NCI-H128 (cell line): ENCODE measurements around the gene FCHO1.

Experiments used
- DNase-seq: peaks from one replicate; lab custom pipeline; 2025; ENCODE audit not compliant: unreplicated experiment; lab: John Stamatoyannopoulos, UW

The FCHO1 gene, protein sequence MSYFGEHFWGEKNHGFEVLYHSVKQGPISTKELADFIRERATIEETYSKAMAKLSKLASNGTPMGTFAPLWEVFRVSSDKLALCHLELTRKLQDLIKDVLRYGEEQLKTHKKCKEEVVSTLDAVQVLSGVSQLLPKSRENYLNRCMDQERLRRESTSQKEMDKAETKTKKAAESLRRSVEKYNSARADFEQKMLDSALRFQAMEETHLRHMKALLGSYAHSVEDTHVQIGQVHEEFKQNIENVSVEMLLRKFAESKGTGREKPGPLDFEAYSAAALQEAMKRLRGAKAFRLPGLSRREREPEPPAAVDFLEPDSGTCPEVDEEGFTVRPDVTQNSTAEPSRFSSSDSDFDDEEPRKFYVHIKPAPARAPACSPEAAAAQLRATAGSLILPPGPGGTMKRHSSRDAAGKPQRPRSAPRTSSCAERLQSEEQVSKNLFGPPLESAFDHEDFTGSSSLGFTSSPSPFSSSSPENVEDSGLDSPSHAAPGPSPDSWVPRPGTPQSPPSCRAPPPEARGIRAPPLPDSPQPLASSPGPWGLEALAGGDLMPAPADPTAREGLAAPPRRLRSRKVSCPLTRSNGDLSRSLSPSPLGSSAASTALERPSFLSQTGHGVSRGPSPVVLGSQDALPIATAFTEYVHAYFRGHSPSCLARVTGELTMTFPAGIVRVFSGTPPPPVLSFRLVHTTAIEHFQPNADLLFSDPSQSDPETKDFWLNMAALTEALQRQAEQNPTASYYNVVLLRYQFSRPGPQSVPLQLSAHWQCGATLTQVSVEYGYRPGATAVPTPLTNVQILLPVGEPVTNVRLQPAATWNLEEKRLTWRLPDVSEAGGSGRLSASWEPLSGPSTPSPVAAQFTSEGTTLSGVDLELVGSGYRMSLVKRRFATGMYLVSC

DNA sequence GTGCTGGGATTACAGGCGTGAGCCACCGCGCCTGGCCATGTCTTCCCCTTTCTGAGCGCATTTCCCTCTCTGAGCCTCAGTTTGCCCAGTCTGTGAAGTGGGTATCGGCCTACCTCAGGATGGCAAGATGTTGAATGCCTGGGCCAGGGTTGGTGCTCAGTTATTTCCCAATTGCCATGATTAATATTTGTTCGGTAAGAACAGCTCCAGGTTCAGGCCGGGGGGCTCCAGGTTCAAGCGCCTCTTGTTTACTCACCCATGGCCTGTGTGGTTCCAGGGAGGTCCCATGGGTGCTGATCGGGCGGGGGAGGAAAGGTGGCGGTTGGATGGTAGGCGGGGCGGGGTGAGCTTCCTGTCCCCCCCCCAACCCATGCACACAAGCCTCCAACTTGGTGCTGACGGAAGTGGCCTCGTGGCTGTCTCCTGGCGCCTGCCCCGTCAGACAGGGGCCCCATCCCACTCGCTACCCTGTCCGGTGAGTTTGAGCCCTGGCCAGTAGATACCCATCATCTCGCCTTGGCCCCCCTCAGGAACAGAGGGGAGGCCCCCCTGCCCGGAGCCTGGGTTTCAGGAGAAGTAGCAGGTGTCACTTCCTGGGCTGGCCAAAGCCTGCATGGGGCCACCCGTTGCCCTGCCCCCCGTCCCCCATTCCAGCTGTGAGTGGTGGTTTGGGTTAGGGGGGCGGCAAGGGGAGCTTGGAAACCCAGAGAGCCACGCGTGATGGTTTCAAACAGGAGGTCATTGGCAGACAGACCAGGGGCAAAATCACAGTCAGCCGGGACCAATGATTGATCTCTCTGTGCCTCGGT, at the start of gene FCHO1:
Gene FCHO1 (plus strand): TSS at position 375 of the 809 bp plus-strand sequence. CDS start 3,688 bp downstream, outside the sequence.
- DNase-seq: no peak

DNA sequence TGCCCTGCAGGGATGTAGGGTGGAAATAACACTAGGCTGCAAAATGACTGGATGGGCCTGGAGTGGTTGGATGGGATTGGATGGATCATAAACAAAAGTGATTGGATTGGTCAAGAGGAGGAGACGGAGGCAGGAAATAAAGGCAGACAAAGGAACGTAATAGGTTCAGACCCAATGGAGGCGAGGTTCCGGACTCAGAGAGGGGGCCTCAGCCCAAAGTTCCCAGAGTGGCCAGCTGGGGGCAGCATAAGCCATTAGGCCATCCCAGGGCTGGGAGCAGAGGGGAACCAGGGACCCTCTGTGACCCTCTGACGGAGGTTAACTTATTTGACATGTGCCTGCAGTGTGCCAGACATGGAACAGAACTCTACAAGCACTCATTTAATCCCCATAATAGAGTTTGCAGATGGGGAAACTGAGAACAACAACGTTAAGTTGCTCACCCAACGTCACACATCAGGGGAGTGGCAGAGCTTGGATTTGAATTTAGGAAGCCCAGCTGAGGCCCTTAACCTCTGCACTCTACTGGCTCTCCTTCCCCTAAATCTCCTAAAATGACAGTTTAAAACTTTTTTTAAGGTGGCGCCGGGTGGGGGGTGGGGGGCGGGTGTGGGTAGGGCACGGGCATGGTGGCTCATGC, 47.3 kb upstream of the FCHO1 start:
- DNase-seq: no peak

DNA sequence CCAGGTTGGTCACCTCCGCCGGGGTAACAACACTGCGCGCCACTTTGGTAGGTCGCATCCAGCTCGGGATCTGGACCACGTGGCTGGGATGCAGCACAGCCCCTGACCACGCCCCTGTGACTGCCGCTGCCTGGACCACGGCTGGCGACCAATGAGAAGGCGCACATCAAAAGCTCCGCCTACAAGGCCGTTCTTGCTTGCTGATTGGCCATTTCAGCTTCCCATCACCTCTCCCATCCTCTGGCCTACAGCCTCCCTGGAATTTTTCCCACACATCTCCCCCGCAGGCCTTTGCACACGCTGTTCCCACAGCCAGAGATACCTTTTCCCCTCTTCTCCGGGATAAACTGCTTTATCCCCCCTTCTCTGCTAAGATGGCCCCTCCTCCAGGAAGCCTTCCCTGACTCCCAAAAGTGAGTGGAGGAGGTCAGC, 44.5 kb upstream of the FCHO1 start:
- DNase-seq: no peak

DNA sequence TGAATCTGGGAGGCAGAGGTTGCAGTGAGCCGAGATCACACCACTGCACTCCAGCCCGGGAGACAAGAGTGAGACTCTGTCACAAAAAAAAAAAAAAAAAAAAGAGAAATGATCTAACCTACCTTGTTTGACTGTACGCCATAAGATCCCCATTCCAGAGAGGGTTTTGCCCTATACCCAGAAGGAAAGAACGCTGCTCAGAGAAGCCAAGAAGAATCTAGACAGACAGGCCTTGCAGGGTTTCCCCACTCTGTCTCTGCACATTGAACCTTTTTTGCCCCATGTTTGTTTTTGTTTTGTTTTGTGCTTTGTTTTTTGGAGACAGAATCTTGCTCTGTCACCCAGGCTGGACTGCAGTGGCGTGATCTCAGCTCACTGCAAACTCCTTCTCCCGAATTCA, 39.4 kb upstream of the FCHO1 start:
- DNase-seq: no peak

DNA sequence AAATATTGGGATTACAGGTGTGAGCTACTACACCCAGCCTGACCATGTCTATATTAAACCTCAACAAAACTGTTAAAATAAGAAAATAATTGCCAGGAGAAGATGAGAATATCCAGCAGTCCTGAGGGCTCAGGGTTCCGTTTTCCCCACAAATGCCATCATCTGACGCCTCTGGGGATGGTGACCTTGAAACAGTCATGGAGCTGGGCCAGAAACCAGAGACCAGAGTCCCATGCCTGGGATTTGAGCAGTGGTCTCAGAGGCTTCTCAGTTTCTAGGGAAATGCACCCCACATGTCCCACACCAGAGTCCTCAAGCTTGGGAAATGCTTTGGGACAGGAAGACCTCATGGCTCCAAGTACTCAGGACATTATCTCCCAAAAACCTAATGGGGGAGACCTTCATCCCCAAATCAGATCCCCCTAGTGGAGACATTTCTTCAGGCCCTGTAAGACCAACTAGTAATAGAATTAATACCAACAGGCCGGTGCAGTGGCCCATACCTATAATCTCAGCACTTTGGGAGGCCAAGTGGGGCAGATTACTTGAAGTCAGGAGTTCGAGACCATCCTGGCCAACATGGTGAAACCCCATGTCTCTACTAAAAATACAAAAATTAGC, 34.9 kb upstream of the FCHO1 start:
- DNase-seq: no peak

DNA sequence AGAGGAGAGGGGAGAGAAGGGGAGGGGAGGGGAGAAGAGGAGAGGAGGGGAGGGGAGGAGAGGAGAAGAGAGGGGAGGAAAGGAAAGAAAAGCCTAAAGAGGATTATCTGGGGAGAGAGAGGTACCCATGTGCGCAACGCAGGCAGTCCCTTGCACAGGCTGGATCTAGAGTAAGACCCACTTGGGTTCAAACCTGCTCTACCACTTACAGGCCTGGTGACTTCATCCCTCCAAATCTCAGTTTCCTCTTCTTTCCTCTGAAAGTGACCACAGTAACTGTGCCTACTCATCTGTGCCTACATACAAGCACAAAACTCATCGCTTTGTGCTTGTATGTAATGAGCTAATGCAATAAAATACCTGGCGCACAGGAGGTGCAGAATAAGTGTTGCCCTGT, 32.7 kb upstream of the FCHO1 start:
- DNase-seq: no peak

DNA sequence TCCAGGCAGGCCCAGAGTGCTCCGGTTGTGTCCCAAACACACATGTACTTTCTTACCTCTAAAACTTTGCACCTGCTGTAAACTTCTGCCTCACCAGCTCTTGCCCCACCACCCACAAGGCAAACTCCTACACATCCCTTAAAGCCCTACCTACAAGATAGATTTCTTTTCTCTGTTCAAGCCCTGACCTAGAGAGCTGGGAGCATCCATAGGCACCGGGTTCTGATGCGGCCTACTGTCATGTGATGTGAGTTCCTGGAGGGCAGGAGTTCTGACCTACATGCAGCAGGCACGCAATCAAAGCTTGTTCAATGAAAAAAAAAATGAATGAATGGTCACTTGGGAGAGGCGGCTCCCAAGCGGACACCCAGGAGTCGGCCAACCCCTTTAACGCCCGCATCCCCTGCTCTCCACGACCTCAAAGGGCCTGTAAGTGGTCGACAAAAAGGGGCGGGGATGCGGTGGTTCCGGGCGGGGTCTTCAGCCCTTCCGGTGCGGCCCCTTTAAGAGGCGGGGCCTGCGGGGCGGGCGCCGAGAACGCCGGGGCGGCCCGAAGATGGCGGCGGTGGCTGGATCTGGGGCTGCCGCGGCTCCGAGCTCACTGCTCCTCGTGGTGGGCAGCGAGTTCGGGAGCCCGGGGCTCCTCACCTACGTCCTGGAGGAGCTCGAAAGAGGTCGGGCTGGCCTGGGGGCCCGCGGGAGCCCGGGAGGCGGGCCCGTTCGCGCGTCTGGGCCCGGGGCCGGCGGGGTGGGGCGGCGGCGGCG, 32.1 kb upstream of the FCHO1 start, which contains the start of gene MAP1S:
Gene MAP1S (plus strand): TSS at position 534 of the 765 bp plus-strand sequence. CDS start 23 bp downstream, at position 557.
- no peak for DNase-seq

DNA sequence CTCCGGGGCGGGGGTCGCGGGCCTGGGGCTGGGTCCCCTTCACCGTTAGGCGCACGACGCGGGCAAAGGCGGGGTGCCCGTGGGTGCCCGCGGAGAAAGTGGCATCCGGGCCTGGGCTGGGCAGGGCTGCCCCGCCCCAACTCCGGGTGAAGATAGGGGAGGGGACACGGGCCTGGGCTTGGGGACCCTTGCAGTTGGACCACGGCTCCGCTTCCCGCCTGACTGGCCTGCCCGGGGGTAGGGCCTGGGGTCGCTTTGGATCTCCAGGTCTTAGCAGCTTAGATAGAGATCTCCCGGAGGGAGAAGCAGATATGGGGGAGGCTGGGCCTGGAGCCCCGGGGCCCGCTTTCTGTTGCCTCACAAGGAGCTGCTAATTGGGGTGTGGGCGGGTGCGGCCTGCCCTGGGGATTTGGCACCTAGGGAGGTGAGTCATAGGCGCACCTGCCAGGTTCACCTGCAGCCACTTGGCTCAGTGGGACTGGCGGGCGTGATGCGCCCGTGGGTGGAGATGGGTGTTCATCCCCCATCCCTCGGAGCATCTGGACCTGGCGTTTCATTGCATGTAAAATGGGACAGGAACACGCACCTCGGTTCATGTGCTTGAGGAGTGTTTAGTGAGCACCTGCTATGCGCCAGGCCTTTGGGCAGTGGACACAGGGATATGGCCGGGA, 31.4 kb upstream of the FCHO1 start:
- no peak for DNase-seq

DNA sequence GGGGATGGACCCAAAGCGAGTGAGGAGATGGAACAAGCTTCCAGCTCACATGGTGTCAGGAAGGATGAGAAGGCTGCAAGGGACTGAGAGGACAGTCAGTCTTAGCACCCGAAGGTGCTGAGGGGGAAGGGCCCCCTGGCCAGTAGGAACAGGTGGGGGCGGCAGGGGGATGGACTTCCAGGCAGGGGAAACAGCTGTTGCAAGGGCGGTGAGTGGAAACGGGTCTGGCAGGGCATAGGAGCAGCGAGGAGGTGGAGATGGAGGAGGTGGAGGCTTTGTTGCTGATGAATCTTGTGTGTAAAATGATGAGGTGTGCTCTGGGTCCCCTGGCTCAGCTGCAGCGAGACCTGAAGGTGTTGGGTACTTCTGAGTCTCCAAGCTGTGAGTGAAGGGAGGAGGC, 30.8 kb upstream of the FCHO1 start:
- DNase-seq: no peak

DNA sequence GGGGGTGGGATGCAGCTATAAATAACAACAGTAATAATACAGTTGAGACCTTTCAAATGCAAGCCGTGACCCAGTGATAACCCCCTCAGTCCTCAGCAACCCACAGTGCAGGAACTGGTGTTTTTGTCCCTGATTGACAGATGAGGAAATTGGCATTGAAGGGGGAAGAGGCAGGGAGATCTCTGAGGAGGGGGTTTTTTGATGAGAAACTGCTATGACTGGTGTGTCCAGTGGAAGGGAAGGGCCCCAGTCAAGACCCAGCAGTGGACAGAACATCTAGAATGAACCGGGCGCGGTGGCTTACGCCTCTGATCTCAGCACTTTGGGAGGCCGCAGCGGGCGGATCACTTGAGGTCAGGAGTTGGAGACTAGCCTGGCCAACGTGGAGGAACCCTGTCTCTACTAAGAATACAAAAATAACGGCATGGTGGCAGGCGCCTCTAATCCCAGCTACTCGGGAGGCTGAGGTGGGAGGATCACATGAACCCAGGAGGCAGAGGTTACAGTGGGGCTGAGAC, 30.1 kb upstream of the FCHO1 start:
- no peak for DNase-seq

DNA sequence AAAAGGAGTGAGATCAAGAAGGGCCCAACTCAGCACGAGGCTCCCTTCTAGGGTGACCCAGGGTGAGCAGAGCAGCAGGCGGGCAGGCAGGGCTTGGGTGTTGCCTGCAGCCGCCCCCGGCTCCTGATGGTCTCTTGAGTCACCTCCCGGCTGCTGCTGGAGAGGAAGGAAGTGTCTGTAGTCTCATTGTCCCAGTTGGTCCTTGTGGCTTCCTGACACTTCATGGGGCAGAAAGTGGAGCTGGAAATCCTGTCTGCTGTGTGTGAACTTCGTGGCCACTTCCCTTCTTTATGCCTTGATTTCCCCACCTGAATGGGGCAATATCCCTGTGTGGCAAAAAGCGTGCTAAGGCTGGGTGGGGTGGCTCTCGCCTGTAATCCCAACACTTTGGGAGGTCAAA, 29.5 kb upstream of the FCHO1 start:
- no peak for DNase-seq

DNA sequence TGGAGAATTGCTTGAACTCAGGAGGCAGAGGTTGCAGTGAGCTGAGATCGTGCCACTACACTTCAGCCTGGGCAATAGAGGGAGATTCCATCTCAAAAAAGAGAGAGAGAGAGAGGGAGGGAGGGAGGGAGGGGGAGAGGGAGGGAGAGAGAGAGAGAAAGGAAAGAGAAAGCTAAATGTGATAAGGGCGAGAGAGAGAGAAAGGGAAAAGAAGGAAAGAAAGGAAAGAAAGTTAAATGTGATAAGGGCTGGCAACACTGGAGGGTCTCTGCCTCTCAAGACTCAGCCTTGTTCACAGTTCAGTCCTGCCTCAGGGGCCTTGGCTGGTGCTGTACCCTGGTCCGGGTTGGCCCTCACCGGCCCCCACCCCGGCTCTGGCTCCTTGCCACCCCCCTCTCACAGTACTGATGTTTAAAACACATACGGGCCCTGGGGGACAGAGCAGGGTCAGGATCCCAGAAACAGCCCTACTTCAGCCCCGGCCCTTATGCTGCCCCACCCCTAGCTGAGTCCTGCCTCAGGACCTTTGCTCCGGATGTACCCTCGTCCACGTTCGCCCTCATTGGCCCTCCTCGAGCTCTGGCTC, 28.5 kb upstream of the FCHO1 start:
- no peak for DNase-seq

DNA sequence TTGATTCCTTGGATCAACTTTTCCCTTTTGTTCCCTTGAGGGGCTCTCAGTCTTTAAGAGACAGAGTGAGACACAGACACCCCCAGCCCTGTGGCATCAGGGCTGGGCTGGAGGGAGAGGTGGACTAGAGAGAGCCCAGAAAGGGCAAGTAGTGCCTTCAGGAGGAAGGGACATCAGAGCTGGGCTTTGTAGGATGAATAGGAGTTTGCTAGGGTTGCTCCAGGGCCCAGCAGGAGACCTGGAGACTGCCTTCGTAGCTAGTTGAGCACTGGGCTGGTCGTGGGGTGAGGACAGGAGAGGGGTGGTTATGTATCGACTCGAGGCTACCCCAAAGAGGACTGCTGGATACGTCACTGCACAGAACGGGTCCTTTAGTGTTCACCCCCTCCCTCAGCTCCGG, 26.6 kb upstream of the FCHO1 start:
- DNase-seq: no peak

DNA sequence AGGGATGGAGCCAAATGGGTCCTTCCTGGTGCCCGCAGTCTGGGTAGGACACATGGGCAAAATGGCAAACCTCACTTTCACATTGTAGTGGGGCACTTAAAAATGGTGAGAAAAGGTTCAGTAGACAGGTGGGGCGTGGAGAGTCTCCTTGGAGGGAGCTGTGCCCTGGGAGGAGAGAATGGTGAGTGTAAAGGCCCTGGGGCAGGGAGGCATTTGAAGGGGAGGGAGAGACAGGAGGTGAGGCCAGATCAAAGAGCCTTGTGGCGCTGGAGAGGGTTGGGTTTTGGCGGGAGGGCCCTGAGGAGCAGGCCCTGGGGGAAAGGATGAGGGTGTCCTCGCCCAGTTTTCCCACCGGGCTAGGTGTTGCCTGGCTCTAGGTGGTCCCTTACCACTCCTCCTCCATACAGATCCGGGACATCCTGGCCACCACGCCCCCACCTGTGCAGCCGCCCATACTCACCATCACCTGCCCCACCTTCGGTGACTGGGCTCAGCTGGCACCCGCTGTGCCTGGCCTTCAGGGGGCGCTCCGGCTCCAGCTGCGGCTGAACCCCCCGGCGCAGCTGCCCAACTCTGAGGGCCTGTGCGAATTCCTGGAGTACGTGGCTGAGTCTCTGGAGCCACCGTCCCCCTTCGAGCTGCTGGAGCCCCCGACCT, 25.7 kb upstream of the FCHO1 start:
- no peak for DNase-seq

DNA sequence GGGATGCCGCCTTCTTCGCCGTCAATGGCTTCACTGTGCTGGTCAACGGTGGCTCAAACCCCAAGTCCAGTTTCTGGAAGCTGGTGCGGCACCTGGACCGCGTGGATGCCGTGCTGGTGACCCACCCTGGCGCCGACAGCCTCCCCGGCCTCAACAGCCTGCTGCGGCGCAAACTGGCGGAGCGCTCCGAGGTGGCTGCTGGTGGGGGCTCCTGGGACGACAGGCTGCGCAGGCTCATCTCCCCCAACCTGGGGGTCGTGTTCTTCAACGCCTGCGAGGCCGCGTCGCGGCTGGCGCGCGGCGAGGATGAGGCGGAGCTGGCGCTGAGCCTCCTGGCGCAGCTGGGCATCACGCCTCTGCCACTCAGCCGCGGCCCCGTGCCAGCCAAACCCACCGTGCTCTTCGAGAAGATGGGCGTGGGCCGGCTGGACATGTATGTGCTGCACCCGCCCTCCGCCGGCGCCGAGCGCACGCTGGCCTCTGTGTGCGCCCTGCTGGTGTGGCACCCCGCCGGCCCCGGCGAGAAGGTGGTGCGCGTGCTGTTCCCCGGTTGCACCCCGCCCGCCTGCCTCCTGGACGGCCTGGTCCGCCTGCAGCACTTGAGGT, 25.0 kb upstream of the FCHO1 start:
- no peak for DNase-seq

DNA sequence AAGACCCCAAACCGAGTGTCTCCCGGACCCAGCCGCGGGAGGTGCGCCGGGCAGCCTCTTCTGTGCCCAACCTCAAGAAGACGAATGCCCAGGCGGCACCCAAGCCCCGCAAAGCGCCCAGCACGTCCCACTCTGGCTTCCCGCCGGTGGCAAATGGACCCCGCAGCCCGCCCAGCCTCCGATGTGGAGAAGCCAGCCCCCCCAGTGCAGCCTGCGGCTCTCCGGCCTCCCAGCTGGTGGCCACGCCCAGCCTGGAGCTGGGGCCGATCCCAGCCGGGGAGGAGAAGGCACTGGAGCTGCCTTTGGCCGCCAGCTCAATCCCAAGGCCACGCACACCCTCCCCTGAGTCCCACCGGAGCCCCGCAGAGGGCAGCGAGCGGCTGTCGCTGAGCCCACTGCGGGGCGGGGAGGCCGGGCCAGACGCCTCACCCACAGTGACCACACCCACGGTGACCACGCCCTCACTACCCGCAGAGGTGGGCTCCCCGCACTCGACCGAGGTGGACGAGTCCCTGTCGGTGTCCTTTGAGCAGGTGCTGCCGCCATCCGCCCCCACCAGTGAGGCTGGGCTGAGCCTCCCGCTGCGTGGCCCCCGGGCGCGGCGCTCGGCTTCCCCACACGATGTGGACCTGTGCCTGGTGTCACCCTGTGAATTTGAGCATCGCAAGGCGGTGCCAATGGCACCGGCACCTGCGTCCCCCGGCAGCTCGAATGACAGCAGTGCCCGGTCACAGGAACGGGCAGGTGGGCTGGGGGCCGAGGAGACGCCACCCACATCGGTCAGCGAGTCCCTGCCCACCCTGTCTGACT, 24.1 kb upstream of the FCHO1 start:
- no peak for DNase-seq

DNA sequence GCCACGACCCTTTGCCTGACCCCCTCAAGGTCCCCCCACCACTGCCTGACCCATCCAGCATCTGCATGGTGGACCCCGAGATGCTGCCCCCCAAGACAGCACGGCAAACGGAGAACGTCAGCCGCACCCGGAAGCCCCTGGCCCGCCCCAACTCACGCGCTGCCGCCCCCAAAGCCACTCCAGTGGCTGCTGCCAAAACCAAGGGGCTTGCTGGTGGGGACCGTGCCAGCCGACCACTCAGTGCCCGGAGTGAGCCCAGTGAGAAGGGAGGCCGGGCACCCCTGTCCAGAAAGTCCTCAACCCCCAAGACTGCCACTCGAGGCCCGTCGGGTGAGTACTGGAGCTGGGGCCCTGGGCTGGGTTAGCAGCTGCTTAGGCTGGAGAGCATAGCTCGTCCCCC, 23.4 kb upstream of the FCHO1 start:
- DNase-seq: no peak
